Fibroblast of peridontal ligament (primary cell): ENCODE results near the gene C22orf15.

Source experiments
- DNase-seq: peaks from one replicate; pipeline ENCODE4 v3.0.0-alpha.2; 2010; ENCODE audit errors: extremely low read depth

Gene C22orf15

DNA sequence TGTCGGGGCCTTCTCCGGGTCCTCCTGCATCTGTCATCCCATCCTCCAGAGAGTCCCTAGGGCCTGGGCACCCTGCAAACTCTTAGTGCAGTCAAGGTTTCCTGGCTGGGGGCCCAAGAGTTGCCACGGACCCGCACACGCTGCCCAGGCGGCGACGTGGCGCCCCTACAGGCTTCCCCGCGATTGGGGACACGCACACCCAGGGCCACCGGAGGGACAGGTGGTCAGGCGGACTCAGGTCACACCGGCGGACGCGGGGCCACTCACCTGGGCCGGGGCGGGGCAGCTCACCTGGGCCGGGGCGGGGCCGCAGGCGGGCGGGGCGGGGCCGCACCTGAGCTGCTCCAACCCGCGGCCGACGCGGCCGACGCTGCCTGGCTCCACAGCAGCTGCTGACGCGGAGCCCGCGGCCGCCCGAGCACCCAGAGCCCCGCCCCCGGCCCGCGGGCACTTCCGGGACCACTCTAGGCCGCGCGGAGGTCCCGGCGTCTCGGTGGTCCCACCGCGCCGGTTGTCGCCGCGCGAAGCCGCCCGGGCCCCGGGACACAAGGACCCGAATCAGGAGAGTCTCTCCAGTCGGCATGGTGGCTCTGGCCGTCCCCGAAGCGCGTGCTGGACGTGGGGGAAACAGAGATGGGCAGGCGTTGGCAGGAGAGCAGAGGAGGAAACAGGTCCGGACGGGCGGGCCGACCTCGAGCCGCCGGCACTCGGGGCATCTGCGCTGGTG, 11.9 kb upstream of the C22orf15 start, which contains the start of gene ZNF70:
ZNF70 (minus strand) TSS at position 399 of the 727 bp plus-strand sequence. CDS start 5,972 bp downstream, outside the sequence.
- peak; percentile 63 for DNase-seq

DNA sequence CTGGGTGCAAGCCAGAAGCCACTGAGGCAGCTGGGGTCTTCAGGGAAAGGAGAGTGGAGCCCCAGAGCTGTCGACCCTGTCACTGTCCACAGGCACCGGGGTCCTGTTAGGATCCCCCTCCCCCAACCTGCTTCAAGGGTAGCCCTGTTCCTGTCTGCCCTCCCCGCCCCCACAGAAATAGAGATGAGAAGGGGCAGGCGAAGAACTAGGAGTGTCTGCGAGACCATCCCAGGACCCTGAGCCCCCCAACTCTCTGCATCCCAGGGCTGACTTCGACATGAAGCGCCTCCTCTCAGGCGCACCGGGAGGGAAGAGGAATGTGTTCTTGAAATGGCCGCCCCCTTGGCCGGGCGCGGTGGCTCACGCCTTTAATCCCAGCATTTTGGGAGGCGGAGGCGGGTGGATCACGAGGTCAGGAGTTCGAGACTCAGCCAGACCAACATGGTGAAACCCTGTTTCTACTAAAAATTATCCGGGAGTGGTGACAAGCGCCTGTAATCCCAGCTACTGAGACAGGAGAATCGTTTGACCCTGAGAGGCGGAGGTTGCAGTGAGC, 11.3 kb upstream of the C22orf15 start:
- no peak for DNase-seq

DNA sequence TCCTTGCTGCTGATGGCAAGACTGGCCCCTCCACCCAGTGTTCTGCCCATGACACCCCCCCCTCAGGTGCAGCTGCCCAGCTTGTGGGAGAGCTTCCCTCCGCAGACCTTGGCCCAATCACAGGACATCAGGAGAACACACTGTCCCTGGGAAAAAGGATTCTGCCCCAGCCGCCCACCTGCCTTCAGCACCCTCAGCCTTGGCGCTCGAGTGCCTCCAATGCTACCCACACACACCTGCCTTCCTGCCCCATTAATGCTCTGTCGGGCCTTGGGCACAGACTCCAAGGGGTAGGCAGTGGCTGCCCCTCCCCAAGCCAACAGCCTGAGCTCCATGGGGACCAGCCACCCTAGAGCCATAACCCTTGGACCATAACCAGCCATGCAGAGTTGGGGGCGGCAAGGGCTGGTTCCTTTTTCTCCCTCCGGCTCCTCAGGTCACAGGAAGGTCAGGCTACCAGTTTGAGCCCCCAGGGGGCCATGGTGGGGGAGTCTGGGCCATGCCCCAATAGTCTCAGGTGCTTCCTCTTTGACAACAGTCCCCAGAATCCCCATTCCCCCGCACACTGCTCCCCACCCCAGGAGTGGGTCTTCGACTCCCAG, 10.6 kb upstream of the C22orf15 start:
- no peak for DNase-seq

DNA sequence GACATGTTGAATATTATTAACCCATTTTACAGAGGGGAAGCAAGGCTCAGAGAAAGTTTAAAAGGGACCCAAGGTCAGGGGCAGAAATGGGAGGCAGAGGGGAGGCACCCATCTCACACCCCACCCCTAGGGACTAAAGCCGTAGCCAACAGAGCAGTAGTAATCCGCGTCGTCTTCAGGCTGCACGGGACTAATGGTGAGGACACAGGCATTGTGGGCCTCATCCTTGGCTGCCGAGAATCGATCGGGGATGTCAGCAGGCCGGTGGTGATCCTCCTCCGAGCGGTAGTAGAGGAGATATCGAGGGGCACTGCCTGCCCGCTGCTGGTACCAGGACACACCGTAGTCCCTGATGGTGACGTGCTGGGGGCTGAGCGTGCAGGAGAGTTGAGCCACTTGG, 10.0 kb upstream of the C22orf15 start:
- DNase-seq, result no peak

DNA sequence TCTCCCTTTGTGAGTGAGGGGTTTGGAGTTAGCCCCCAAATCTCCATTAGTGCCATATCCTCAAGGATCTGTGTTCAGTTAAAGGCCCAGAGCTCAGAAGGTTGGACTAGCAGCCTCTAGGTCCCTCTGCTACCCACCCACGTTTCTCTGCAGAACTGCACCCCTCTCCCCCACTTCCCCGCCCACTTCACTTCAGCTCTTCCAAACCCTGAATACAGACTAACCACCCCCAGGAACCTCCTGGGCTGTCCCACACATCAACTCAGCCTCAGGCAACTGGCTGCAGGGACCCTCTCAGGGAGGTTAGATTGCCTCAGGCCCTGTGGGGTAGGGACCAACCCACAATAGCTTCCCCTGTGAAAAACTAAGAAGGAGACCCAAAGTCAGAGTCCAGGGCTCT, 9.4 kb upstream of the C22orf15 start:
- DNase-seq, result no peak

DNA sequence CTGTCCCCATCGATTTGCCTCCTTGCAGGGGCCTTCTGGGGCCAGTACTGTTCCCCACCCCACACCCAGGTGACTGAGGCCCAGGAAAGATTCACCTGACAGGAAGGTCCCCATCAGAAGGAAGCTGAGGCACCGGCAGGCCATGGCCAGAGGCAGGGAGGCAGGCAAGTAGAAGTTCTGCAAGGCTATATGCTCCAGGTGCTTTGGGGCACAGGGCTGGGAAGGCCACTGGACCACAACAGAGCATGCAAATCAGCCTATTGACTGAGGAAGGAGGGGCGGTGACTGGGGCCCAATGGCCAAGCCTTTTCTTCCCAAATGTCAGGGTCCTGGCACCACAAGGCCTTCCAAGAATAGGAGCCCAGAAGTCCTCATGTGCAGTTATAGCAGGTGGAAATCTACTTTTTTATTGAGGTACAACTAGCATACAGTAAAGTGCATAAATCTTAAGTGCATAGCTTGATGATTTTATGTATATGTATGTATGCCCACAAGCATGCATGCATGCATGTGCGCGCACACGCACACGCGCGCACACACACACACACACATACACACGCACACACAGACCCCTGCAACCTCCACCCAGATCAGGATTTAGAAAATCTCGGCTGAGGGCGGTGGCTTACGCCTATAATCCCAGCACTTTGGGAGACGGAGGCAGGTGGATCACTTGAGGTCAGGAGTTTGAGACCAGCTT, 8.4 kb upstream of the C22orf15 start, which contains the start of gene VPREB3:
VPREB3 (minus strand) TSS at position 206 of the 700 bp plus-strand sequence; CDS start at position 144, 62 bp downstream.
- no peak for DNase-seq

DNA sequence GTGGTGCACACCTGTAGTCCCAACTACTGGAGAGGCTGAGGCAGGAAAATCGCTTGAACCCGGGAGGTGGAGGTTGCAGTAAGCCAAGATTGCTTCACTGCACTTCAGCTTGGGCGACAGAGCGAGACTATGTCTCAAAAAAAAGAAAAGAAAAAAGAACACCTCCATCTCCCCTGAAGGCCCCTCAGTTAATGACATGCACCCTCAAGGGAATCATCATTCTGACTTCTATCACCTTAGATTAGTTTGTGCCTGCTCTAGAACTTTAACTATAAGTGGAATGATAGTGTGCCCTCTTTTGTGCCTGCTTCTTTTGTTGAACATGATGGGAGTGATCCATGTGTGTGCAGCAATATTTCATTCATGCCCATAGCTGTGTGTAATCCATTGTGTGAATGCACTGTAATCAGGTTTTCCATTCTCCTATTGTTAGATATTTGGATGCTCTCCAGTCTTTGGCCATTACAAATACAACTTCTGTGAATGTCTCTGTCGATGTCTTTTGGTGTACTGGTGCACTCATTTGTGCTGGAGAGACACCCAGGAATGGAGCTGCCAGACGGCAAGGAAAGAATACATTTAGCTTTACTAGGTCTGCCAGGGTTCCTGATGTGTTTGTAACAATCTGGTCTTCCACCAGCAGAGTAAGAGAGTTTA, 7.7 kb upstream of the C22orf15 start:
- DNase-seq, result no peak

DNA sequence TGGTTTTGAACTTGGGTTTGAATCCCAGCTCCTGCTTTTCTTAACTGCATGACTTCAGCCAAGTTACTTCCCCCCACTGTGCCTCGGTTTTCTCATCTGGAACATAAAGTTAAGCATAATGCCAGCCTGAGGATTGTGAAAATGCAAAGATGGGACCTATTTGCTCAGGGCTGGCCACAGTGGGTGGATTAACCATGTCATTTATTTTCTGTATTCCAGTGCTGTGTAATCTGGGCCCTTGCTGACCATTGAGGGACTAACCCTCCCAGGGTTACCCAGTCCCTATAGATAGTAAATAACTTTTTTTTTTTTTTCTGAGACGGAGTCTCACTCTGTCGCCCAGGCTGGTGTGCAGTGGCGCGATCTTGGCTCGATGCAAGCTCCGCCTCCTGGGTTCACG, 7.1 kb upstream of the C22orf15 start:
- DNase-seq, result no peak

DNA sequence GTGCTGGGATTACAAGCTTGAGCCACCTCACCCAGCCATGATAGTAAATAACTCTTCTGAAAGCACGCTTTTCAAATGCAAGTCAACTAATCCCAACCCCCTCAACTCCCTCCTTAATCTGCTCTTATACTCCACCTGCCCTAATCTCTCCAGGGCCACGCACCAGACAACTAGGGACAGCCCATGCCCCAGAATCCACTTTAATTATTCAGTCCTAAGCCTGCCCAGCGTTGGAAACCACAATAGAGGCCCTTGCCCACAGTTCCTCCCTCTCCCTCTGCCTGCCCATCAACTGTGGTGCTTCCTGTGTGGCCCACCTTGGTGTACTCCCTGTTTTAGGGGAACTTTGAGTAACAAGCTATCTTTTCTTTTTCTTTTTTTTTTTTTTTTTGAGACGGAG, 5.9 kb upstream of the C22orf15 start:
- DNase-seq, result no peak

DNA sequence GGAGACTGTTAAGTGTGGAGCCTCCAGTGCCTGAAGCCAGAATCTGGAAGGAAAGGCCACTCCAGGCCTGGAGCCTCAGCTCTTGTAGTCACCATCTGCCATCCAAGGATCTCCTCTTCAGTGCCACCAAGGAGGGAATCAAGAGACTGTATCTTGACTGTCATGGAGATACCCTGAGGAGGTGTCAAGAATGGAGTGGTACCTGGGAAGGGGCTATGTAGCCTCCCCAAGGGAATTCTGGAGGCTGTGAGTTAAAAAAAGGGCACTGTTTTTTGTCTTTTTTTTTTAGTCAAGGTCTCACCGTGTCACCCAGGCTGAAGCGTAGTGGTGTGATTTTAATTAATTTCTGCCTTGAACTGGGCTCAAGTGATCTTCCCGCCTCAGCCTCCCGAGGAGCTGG, 3.2 kb upstream of the C22orf15 start:
- DNase-seq, result no peak

DNA sequence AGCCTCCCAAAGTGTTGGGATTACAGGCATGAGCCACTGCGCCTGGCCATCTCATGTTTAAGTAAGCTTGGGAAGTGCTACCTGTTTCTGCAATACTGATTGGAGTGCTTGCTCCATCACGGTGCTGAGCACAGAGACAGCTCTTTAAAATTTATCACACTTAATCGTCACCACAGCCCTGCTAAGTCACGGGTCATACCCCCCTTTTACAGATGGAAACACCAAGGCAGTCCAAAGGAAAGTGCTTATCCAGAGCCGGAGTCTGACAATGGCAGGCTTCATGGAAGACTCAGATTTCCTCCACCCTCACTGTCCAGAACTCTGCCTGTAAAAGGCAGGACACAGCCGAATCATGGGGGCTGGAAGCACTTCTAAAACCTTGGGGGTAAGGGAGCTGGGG, 2.7 kb upstream of the C22orf15 start:
- DNase-seq, result no peak

DNA sequence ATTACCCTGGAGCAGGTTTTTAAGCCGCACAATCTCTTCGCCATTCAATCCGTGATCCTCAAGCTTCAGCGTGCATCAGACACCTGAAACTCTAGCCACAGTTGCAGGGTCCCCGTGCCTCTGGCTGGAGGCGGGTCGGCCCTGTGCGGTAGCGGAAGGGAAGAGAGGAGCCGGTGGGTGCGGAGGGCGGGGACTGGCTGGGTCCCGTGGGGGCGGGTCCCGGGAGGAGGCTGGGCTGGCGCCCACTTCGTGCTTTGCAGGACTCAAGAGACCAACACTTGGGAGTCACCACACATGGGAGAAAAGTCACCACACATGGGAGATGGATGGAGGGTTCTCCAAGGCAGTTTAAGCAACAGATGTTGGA, 772 bp downstream of the C22orf15 start:
- DNase-seq, result no peak

DNA sequence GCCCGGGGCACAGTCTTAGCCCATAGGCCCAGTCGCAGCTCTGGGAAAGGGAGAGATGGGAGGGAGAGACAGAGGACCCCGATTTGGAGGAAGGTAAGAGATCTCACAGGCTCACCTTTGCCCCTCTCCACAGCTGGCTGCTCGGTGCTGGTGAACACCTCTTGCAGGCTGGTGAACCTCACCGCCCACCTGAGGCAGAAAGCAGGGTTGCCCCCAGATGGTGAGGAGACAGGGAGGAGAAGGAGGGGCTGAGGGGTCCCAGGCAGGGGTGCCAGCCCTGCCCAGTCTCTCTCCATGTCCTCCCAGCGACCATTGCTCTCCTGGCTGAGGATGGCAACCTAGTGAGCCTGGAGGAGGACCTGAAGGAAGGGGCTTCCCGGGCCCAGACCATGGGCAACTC, 1.2 kb downstream of the C22orf15 start:
- DNase-seq, result no peak

DNA sequence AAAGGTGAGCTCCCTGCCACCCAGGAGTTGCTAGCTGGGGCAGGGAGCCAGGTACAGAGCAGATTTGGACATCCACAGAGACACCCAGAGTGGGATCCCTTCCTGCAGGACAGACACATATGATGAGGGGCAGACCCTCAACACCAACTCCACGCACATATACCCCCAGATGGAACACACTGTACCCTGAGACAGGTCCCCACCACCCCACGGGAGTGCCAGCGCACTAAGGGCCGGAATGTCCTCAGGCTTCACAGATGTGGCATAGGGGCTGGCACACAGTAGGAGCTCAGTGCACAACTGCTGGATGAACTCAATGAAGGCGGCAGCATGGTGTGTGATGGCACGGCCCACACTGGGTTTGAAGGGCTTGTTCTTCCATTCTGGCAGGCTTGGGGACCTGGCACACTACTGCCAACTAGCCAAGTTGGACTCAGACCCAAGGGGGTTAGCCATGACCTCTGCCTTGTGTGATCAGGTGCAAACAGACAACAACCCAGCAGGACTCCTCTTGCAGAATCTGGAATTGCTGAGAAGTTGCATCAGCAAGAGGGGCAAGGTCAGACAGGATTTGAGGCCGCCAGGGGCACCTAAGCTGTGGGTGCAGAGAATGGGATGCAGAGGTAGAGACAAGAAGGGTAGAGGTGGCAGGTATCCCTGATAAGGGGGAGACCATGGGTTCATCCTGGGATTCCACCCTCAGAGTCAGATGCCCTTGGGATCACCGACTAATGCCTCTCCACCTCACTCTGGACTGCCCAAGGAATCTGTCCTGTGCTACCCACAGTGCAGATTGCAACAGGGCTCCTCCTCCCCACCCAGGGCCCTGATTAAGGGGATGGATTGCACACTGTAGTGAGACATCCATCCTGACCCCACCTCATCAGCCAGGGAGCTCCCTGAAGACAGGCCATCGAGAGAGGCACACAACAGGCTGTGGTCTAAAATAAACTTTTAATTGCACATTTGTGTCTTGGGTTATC, 2.4 kb downstream of the C22orf15 start:
- DNase-seq, result no peak

DNA sequence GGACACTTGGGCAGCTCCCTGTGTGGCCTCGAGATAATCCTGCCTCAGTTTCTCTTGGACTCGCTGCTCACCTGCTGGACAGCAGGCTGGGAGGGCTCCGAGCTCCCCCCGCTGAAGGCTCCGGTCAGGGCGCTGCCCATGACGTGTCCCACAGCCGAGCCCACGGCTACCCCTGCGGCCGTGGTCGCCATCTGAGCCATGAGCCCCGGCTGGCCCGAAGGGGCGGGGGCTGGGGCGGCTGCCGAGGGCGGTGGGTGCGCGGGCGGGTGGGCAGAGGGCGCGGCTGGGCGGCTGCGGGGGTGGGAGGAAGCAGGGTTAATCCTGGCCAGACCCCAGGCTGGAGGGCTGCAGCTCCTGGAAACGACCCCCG, 4.5 kb downstream of the C22orf15 start:
- no peak for DNase-seq

DNA sequence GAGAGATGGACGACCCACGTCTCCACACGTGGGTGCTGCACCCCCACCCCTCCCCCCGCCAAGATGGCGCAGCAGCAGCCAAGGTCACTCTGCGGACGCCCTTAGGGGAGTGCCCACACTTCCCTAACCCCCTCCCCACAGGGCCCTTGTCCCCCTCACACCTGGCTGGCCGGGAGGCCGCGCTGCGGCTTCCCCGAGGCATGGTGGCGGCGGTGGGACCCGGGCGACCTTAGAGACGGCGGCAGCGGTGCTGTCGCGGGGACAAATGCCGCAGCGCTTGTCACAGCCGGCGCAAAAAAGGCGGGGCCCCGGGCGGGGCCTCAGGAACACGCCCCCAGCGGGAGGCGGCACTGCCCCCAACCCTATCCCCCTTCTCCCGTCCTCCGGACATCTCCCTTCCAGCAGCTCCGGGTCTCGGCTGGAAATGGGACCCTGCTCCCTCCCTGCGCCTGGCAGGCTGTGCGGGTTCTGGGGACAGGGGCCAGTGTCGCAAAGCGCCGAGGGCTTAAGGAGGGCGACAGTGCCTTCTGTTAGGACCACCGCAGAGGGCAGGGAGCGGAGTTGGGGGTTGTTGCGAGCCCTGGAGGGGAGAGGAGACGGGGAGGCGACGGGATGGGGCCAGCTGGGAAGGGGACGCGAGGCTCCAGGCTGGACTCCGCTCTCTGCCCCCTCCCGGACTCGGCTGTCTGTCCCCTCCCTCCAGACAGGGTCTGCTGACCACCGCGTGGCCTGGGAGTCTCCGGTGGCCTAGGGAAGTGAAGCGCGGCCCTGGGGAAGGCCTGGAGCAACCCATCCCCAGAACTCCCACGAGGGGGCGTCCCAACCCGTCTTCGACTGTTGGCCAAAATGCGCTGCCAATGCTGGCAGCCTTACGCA, 5.1 kb downstream of the C22orf15 start, which contains the start of gene CHCHD10:
CHCHD10 (minus strand) TSS at position 300 of the 876 bp plus-strand sequence; CDS start at position 202, 98 bp downstream.
- DNase-seq, result peak; percentile 68

DNA sequence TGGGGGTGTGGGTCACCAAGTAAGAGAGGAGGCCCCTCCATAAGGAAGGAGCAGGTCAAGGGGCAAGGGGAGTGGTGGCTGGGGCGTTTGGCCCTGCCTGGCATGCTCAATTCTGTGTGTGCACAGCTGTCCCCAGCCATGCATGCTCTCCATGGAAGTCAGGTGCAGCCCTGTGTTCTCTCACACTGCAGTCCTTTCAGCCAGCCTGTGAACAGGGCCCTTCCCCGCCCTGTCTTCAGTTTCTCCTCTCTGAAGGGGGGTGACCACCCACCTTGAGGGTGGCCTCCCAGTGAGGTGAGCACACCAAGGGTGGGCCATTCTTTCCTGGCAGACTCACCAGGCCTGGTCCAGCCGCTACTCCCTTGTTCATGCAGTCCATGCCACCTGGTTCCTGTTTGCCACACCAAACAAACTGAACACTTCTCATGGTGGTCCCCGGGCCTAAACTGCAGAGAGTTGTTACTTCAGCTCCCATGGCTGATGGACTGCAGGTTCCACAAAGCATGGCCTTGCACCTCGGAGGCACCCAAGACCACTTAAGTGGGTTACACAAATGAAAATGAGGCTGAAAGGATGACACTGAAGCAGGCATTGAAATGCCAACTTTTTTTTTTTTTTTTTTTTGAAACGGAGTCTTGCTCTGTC, 6.7 kb downstream of the C22orf15 start:
- no peak for DNase-seq

DNA sequence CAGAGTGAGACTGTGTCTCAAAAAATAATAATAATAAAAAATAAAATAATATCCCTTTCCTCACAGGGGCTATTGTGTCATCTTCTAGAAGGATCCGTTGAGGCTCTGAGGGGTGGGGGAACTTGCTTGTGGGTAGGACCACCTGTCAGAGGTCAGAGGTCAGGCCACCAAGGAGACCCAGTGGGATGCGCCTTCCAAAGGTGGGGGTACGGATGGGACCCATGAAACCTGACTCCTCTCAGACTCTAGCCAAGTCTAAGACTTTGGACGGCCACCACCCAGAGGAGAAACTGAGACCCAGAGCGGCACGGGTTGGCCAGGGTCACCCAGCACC, 9.5 kb downstream of the C22orf15 start:
- DNase-seq, result no peak
